ENCODE results near the gene ZNF320. TPM values are rescaled to one million over a fixed set of nuclear protein-coding genes. Genes with fewer than 3 reads are reported as not detected.
A peak's percentile ranks its signal among the peaks of the same experiment; 100 is the strongest.
"Not testable (repeated sequence)": the region's sequence is repeated elsewhere in the genome, so short reads cannot be mapped to it uniquely, and the experiment has no call there.

The ZNF320 gene
- total RNA-seq, 2 experiments from 2014 or later, result 8.0 to 16.1 TPM

GRCh38 chr19:52901842-52902241 is 4.4 kb upstream of the ZNF320 start:
- CTCF ChIA-PET (ENCODE audit: unreplicated experiment), result no interaction called here
- intact Hi-C loops (cut with micrococcal nuclease; ENCODE audit: unreplicated experiment), result no loop called here

GRCh38 chr19:52898596-52898995 is 1.2 kb upstream of the ZNF320 start:
- intact Hi-C loops (cut with micrococcal nuclease; ENCODE audit: unreplicated experiment), result not testable (repeated sequence)

More at GRCh38 chr19:52901842-52902241, 4.4 kb upstream of the ZNF320 start:
- H2AFZ ChIP-seq (ENCODE audit: low read length), result no peak overlapping the region
- no peaks in the 10 kb centered on the region for H3K9me3 ChIP-seq (ENCODE audit: low read length)
- no peak for TF ChIP-seq CTCF (conservative IDR thresholded peaks at IDR 0.05; ENCODE audit: low read length)
- no peak for TF ChIP-seq EZH2phosphoT487 (IDR thresholded peaks at IDR 0.05; ENCODE audit: borderline replicate concordance, low read depth, low read length)
- H3K4me2 ChIP-seq (ENCODE audit: low read length), result no peak overlapping the region
- no peaks in the 10 kb centered on the region for H3K9me2 ChIP-seq (ENCODE audit: insufficient read depth, low read length)
- H3K4me1 ChIP-seq (ENCODE audit: insufficient read depth, low read length, poor library complexity, severe bottlenecking), result peaks cover 20% of the 10 kb centered on the region
- H3K4me3 ChIP-seq (ENCODE audit: low read depth, low read length, poor library complexity, severe bottlenecking), result no peak overlapping the region
- H4K20me1 ChIP-seq (ENCODE audit: insufficient read depth, low read length), result no peaks in the 10 kb centered on the region
- peaks cover 5% of the 10 kb centered on the region; the same call in 1 of the 2 replicates for H3K79me2 ChIP-seq (ENCODE audit: insufficient read depth, low read depth, low read length)
- DNase-seq (ENCODE audit: low spot score), result no peak
- no peak overlapping the region for H3K27ac ChIP-seq (ENCODE audit: low read depth, low read length, poor library complexity, severe bottlenecking)
- POLR2A ChIA-PET, result interaction anchor here (0.7 kb wide), 1 partner anchor 10 kb away, joined by 3 read pairs; no protein-coding TSS in a partner anchor
- BruUV-seq (replicated peaks), result no TSS peak
- peaks cover 17% of the 10 kb centered on the region for H3K36me3 ChIP-seq (ENCODE audit: insufficient read depth, low read length)

GRCh38 chr19:52898101-52898500 is 666 bp upstream of the ZNF320 start:
- Histone ChIP-seq H2AFZ (ENCODE audit: low read length) (peak overlapping the region; percentile 69), H3K27ac (ENCODE audit: low read depth, low read length, poor library complexity, severe bottlenecking) (no peak overlapping the region), H3K36me3 (ENCODE audit: insufficient read depth, low read length) (peaks cover 23% of the 10 kb centered on the region), H4K20me1 (ENCODE audit: insufficient read depth, low read length) (no peaks in the 10 kb centered on the region), H3K4me1 (ENCODE audit: insufficient read depth, low read length, poor library complexity, severe bottlenecking) (peaks cover 5% of the 10 kb centered on the region), H3K9me3 (ENCODE audit: low read length) (no peaks in the 10 kb centered on the region), H3K4me2 (ENCODE audit: low read length) (no peak overlapping the region), H3K79me2 (ENCODE audit: insufficient read depth, low read depth, low read length) (peaks cover 20% of the 10 kb centered on the region; the same call in 1 of the 2 replicates), H3K4me3 (ENCODE audit: low read depth, low read length, poor library complexity, severe bottlenecking) (no peak overlapping the region), H3K9me2 (ENCODE audit: insufficient read depth, low read length) (no peaks in the 10 kb centered on the region)
- BruUV-seq (replicated peaks), result no TSS peak
- CTCF ChIA-PET (ENCODE audit: unreplicated experiment), result no interaction called here
- TF ChIP-seq EZH2phosphoT487 (IDR thresholded peaks at IDR 0.05; ENCODE audit: borderline replicate concordance, low read depth, low read length) (no peak), CTCF (conservative IDR thresholded peaks at IDR 0.05; ENCODE audit: low read length) (no peak)
- POLR2A ChIA-PET, result interaction anchor here (0.6 kb wide), 1 partner anchor 45 kb away, joined by 3 read pairs; no protein-coding TSS in a partner anchor
- intact Hi-C loops (cut with micrococcal nuclease; ENCODE audit: unreplicated experiment), result no loop called here
- DNase-seq (ENCODE audit: low spot score), result no peak

More at GRCh38 chr19:52898596-52898995, 1.2 kb upstream of the ZNF320 start:
- CTCF ChIA-PET (ENCODE audit: unreplicated experiment); H3K9me3 ChIP-seq (ENCODE audit: low read length); H3K4me1 ChIP-seq (ENCODE audit: insufficient read depth, low read length, poor library complexity, severe bottlenecking); H3K27ac ChIP-seq (ENCODE audit: low read depth, low read length, poor library complexity, severe bottlenecking); H3K9me2 ChIP-seq (ENCODE audit: insufficient read depth, low read length); POLR2A ChIA-PET; DNase-seq (ENCODE audit: low spot score); H4K20me1 ChIP-seq (ENCODE audit: insufficient read depth, low read length); H3K4me3 ChIP-seq (ENCODE audit: low read depth, low read length, poor library complexity, severe bottlenecking); BruUV-seq (replicated peaks); H3K4me2 ChIP-seq (ENCODE audit: low read length); H2AFZ ChIP-seq (ENCODE audit: low read length): not testable (repeated sequence)
- Histone ChIP-seq H3K79me2 (ENCODE audit: insufficient read depth, low read depth, low read length) (peaks cover 20% of the 10 kb centered on the region; the same call in 1 of the 2 replicates), H3K36me3 (ENCODE audit: insufficient read depth, low read length) (peaks cover 18% of the 10 kb centered on the region)

Measured in OCI-LY7 (cell line).